ENCODE measurements around the gene ZFYVE27.

ZFYVE27 gene

GRCh38 chr10:97798958-97799610, 62.2 kb downstream of the ZFYVE27 start:
- no peak for DNase-seq

DNA sequence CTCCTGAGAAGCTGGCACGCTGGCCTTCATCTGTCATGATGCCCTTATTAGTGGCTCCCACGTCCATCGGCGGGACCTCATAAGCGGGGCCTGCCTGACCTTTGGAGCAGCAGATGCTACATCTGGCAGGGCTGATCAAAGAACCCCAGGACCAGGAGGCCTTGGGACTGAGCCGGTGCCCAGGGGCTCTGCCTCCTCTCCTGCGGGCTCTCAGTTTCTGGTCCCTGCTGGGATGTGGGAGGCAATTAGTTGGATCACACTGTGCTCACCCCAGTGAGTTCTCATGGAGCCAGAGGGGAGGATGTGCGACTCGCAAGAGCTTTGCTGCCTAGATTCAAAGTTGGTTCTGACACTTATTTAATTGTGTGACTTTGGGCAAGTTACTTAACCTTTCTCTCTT, 63.5 kb downstream of the ZFYVE27 start:
- no peak for DNase-seq

DNA sequence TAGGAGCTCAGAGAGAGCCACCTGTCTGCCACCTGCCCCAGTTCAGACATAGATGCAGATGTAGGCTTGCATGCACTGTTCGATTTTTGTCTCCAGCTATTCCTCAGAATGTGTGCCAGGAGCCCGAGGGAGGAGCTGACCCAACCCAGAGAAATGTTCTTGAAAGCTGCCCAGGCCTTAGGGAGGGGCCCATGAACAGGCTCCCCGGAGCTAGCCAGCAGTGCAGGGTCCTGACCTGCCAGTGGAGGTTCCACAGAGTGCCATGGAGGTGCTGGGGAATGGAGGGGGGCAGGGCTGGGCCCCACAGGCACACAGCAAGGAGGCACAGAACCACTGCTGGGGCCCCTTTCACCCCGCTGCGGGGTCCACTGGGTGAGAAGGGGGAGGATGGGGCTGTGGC, 64.5 kb downstream of the ZFYVE27 start:
- no peak for DNase-seq

GRCh38 chr10:97805096-97805884, 68.4 kb downstream of the ZFYVE27 start:
- DNase-seq = no peak

- DNase-seq = no peak
These were observed 69.0 kb downstream of the ZFYVE27 start for GRCh38 chr10:97805949-97806348.

DNA sequence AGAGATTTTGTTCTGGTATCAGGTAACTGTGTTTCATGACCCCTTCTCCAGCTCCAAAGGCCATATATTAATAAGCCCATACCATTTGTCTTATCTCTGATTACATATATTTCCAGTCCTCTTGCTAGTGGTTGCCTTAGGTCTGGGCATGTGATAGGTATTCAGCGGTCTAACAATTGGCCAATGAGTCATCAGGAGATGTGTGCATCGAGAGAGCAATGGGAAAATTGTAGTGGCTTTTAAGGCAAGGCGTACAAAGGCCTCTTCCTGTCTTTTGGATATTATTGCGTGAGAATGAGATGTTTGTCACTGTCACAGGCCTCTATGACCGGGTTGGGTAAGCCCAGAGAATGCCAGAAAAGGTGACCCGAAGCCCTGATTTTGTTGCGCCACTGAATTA, 73.5 kb downstream of the ZFYVE27 start:
- no peak for DNase-seq

Data from stimulated activated naive CD4-positive, alpha-beta T cell (primary cell).